Measurements from ENCODE around the gene ZBTB46. TPM values are rescaled to one million over a fixed set of nuclear protein-coding genes. Genes with fewer than 3 reads are reported as not detected.

Gene ZBTB46
- polyA plus RNA-seq, 2 donors: 0.68 to 1.0 TPM

- WGBS, 2 donors: 99 to 100% methylated on average over 2 of the region's 2 CpGs
Measured at GRCh38 chr20:63718996-63719395, 112.1 kb downstream of the ZBTB46 start.

GRCh38 chr20:63714858-63715257 lies 116.2 kb downstream of the ZBTB46 start:
- 98 to 100% methylated on average over 5 of the region's 5 CpGs for WGBS, 2 donors
- Histone ChIP-seq H3K9me3 (ENCODE audit: control insufficient read depth in 2 of 2, insufficient read depth in 1 of 2, low read depth in 1 of 2, low read length in 1 of 2) (peaks cover 0 to 2% of the 10 kb centered on the region in 2 donors), H3K4me3 (ENCODE audit: low read depth in 1 of 2, low read length in 2 of 2) (no peak overlapping the region), H3K36me3 (ENCODE audit: control insufficient read depth in 2 of 2, insufficient read depth in 2 of 2, low read length in 1 of 2) (peaks cover 0 to 5% of the 10 kb centered on the region in 2 donors), H3K27me3 (ENCODE audit: control insufficient read depth in 1 of 2, insufficient read depth in 2 of 2, low read length in 2 of 2) (no peaks in the 10 kb centered on the region), H3K4me1 (ENCODE audit: control insufficient read depth in 2 of 2, insufficient read depth in 2 of 2, low read length in 1 of 2) (no peaks in the 10 kb centered on the region), H3K27ac (ENCODE audit: low read depth in 2 of 2, low read length in 1 of 2) (no peak overlapping the region)

More at GRCh38 chr20:63718996-63719395, 112.1 kb downstream of the ZBTB46 start:
- H3K36me3 ChIP-seq (ENCODE audit: control insufficient read depth in 2 of 2, insufficient read depth in 2 of 2, low read length in 1 of 2): peaks cover 0 to 4% of the 10 kb centered on the region in 2 donors
- peaks cover 0 to 2% of the 10 kb centered on the region in 2 donors for H3K9me3 ChIP-seq (ENCODE audit: control insufficient read depth in 2 of 2, insufficient read depth in 1 of 2, low read depth in 1 of 2, low read length in 1 of 2)
- H3K4me1 ChIP-seq (ENCODE audit: control insufficient read depth in 2 of 2, insufficient read depth in 2 of 2, low read length in 1 of 2): no peaks in the 10 kb centered on the region
- H3K27me3 ChIP-seq (ENCODE audit: control insufficient read depth in 1 of 2, insufficient read depth in 2 of 2, low read length in 2 of 2): no peaks in the 10 kb centered on the region
- H3K4me3 ChIP-seq (ENCODE audit: low read depth in 1 of 2, low read length in 2 of 2): no peak overlapping the region
- no peak overlapping the region for H3K27ac ChIP-seq (ENCODE audit: low read depth in 2 of 2, low read length in 1 of 2)

- Histone ChIP-seq H3K36me3 (ENCODE audit: control insufficient read depth in 2 of 2, insufficient read depth in 2 of 2, low read length in 1 of 2) (peaks cover 0 to 13% of the 10 kb centered on the region in 2 donors), H3K4me3 (ENCODE audit: low read depth in 1 of 2, low read length in 2 of 2) (no peak overlapping the region), H3K27me3 (ENCODE audit: control insufficient read depth in 1 of 2, insufficient read depth in 2 of 2, low read length in 2 of 2) (no peaks in the 10 kb centered on the region), H3K4me1 (ENCODE audit: control insufficient read depth in 2 of 2, insufficient read depth in 2 of 2, low read length in 1 of 2) (peaks cover 0 to 9% of the 10 kb centered on the region in 2 donors), H3K9me3 (ENCODE audit: control insufficient read depth in 2 of 2, insufficient read depth in 1 of 2, low read depth in 1 of 2, low read length in 1 of 2) (peaks cover 0 to 2% of the 10 kb centered on the region in 2 donors), H3K27ac (ENCODE audit: low read depth in 2 of 2, low read length in 1 of 2) (no peak overlapping the region)
- 98 to 100% methylated on average over 1 of the region's 1 CpG for WGBS, 2 donors
Measured at GRCh38 chr20:63712191-63712590, 118.9 kb downstream of the ZBTB46 start.

- Histone ChIP-seq H3K27me3 (ENCODE audit: control insufficient read depth in 1 of 2, insufficient read depth in 2 of 2, low read length in 2 of 2) (no peaks in the 10 kb centered on the region), H3K4me3 (ENCODE audit: low read depth in 1 of 2, low read length in 2 of 2) (no peak overlapping the region), H3K4me1 (ENCODE audit: control insufficient read depth in 2 of 2, insufficient read depth in 2 of 2, low read length in 1 of 2) (peaks cover 0 to 12% of the 10 kb centered on the region in 2 donors), H3K9me3 (ENCODE audit: control insufficient read depth in 2 of 2, insufficient read depth in 1 of 2, low read depth in 1 of 2, low read length in 1 of 2) (peaks cover 0 to 2% of the 10 kb centered on the region in 2 donors), H3K27ac (ENCODE audit: low read depth in 2 of 2, low read length in 1 of 2) (no peak overlapping the region), H3K36me3 (ENCODE audit: control insufficient read depth in 2 of 2, insufficient read depth in 2 of 2, low read length in 1 of 2) (peaks cover 0 to 17% of the 10 kb centered on the region in 2 donors)
- 81 to 82% methylated on average over 12 of the region's 12 CpGs for whole genome bisulfite sequencing, 2 donors
Measured at GRCh38 chr20:63711085-63711645, 119.9 kb downstream of the ZBTB46 start.

- WGBS, 2 donors: 90 to 91% methylated on average over 17 of the region's 17 CpGs
Measured at GRCh38 chr20:63709149-63709527, 121.9 kb downstream of the ZBTB46 start.

GRCh38 chr20:63708301-63709148 lies 122.5 kb downstream of the ZBTB46 start:
- no peaks in the 10 kb centered on the region for H3K27me3 ChIP-seq (ENCODE audit: control insufficient read depth in 1 of 2, insufficient read depth in 2 of 2, low read length in 2 of 2)
- peak overlapping the region; percentile 85 to 86 for H3K4me3 ChIP-seq (ENCODE audit: low read depth in 1 of 2, low read length in 2 of 2)
- H3K27ac ChIP-seq (ENCODE audit: low read depth in 2 of 2, low read length in 1 of 2): peak overlapping the region; percentile 78 to 88
- peaks cover 0 to 12% of the 10 kb centered on the region in 2 donors for H3K4me1 ChIP-seq (ENCODE audit: control insufficient read depth in 2 of 2, insufficient read depth in 2 of 2, low read length in 1 of 2)
- WGBS, 2 donors: 22 to 26% methylated on average over 57 to 67 of the region's 67 CpGs
- H3K9me3 ChIP-seq (ENCODE audit: control insufficient read depth in 2 of 2, insufficient read depth in 1 of 2, low read depth in 1 of 2, low read length in 1 of 2): no peaks in the 10 kb centered on the region
- H3K36me3 ChIP-seq (ENCODE audit: control insufficient read depth in 2 of 2, insufficient read depth in 2 of 2, low read length in 1 of 2): peaks cover 6 to 35% of the 10 kb centered on the region in 2 donors

More at GRCh38 chr20:63709149-63709527, 121.9 kb downstream of the ZBTB46 start:
- Histone ChIP-seq H3K36me3 (ENCODE audit: control insufficient read depth in 2 of 2, insufficient read depth in 2 of 2, low read length in 1 of 2) (peaks cover 6 to 32% of the 10 kb centered on the region in 2 donors), H3K27ac (ENCODE audit: low read depth in 2 of 2, low read length in 1 of 2) (no peak overlapping the region), H3K27me3 (ENCODE audit: control insufficient read depth in 1 of 2, insufficient read depth in 2 of 2, low read length in 2 of 2) (no peaks in the 10 kb centered on the region), H3K4me1 (ENCODE audit: control insufficient read depth in 2 of 2, insufficient read depth in 2 of 2, low read length in 1 of 2) (peaks cover 0 to 12% of the 10 kb centered on the region in 2 donors), H3K4me3 (ENCODE audit: low read depth in 1 of 2, low read length in 2 of 2) (peak overlapping the region in 1 of 2 donors; percentile 85), H3K9me3 (ENCODE audit: control insufficient read depth in 2 of 2, insufficient read depth in 1 of 2, low read depth in 1 of 2, low read length in 1 of 2) (no peaks in the 10 kb centered on the region)

- H3K27ac ChIP-seq (ENCODE audit: low read depth in 2 of 2, low read length in 1 of 2): peak within 1 kb of the TSS; percentile 90 to 95
- no peaks in the 10 kb centered on the region for H3K9me3 ChIP-seq (ENCODE audit: control insufficient read depth in 2 of 2, insufficient read depth in 1 of 2, low read depth in 1 of 2, low read length in 1 of 2)
- WGBS, 2 donors: 0 to 1% methylated on average over 54 to 98 of the region's 98 CpGs
- H3K4me1 ChIP-seq (ENCODE audit: control insufficient read depth in 2 of 2, insufficient read depth in 2 of 2, low read length in 1 of 2): peaks cover 0 to 12% of the 10 kb centered on the region in 2 donors
- H3K36me3 ChIP-seq (ENCODE audit: control insufficient read depth in 2 of 2, insufficient read depth in 2 of 2, low read length in 1 of 2): peaks cover 6 to 35% of the 10 kb centered on the region in 2 donors
- peak within 1 kb of the TSS; percentile 85 to 86 for H3K4me3 ChIP-seq (ENCODE audit: low read depth in 1 of 2, low read length in 2 of 2)
- H3K27me3 ChIP-seq (ENCODE audit: control insufficient read depth in 1 of 2, insufficient read depth in 2 of 2, low read length in 2 of 2): no peaks in the 10 kb centered on the region
Measured at GRCh38 chr20:63707558-63708300, 123.3 kb downstream of the ZBTB46 start, which contains the start of the genes ARFRP1 and ZGPAT. TSS of gene ARFRP1 (minus strand) at chr20:63707976. CDS start at chr20:63707091, 885 bp downstream. TSS of gene ZGPAT (plus strand) at chr20:63708039. CDS start at chr20:63708581, 542 bp downstream.

GRCh38 chr20:63706852-63707557 lies 124.1 kb downstream of the ZBTB46 start:
- peaks cover 0 to 12% of the 10 kb centered on the region in 2 donors for H3K4me1 ChIP-seq (ENCODE audit: control insufficient read depth in 2 of 2, insufficient read depth in 2 of 2, low read length in 1 of 2)
- H3K4me3 ChIP-seq (ENCODE audit: low read depth in 1 of 2, low read length in 2 of 2): peak overlapping the region; percentile 85 to 86
- peaks cover 6 to 35% of the 10 kb centered on the region in 2 donors for H3K36me3 ChIP-seq (ENCODE audit: control insufficient read depth in 2 of 2, insufficient read depth in 2 of 2, low read length in 1 of 2)
- no peaks in the 10 kb centered on the region for H3K9me3 ChIP-seq (ENCODE audit: control insufficient read depth in 2 of 2, insufficient read depth in 1 of 2, low read depth in 1 of 2, low read length in 1 of 2)
- 2% methylated on average over 56 of the region's 56 CpGs for WGBS, 2 donors
- H3K27me3 ChIP-seq (ENCODE audit: control insufficient read depth in 1 of 2, insufficient read depth in 2 of 2, low read length in 2 of 2): no peaks in the 10 kb centered on the region
- peak overlapping the region; percentile 90 to 95 for H3K27ac ChIP-seq (ENCODE audit: low read depth in 2 of 2, low read length in 1 of 2)
